ENCODE data around the gene NDUFA11. TPM values are rescaled to one million over a fixed set of nuclear protein-coding genes. Genes with fewer than 3 reads are reported as not detected.

NDUFA11 gene
- total and polyA plus RNA-seq, 2 of the 13 experiments (the other 11 are each of a cell fraction or from before 2014, with no cell fraction given): 286 to 378 TPM

DNA sequence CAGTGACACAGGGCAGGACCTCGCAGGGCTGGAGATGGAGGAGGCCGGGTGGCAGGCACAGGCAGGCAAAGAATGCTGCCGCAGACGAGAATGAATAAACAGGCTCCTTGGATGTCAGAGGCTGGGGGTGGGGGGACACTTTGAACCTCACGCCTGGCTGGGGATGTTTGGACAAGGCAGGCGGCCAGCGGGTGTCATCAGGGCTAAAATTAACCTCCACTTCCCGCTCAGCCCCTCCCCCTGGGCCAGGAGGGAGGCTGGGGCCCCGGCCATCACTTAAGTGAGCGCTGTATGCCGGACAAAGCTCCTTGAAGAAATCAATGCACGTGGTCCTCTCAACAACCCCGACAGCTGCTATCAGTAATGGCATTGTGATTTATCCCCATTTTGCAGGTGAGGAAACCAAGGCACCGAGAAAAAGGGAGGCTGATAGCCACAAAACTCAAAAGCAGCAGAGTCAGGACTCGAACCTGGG is 22.9 kb downstream of the NDUFA11 start (continued):
- TF ChIP-seq ASH2L (IDR thresholded peaks at IDR 0.05; ENCODE audit: insufficient read length, low read depth, low read length) (peak; percentile 60), ZNF30 (CRISPR knock-in tag; IDR thresholded peaks at IDR 0.05) (no peak), KAT8 (CRISPR knock-in tag; IDR thresholded peaks at IDR 0.05) (peak; percentile 57; the same call in 1 of the 2 replicates), KDM3A (CRISPR knock-in tag; IDR thresholded peaks at IDR 0.05; ENCODE audit: low read depth) (no peak), ATM (IDR thresholded peaks at IDR 0.05; ENCODE audit: borderline replicate concordance) (no peak), MAF1 (CRISPR knock-in tag; IDR thresholded peaks at IDR 0.05; ENCODE audit: borderline replicate concordance) (no peak; the same call in 1 of the 2 replicates), HNF4G (IDR thresholded peaks at IDR 0.05; ENCODE audit: borderline replicate concordance, low read depth, low read length) (peak; percentile 62; the same call in 1 of the 2 replicates), HNF4G (CRISPR knock-in tag; IDR thresholded peaks at IDR 0.05; ENCODE audit: borderline replicate concordance, low read depth) (peak; percentile 75; the same call in 1 of the 2 replicates), WIZ (CRISPR knock-in tag; IDR thresholded peaks at IDR 0.05) (no peak; the same call in 1 of the 2 replicates), ZNF660 (CRISPR knock-in tag; IDR thresholded peaks at IDR 0.05; ENCODE audit: borderline replicate concordance, low read depth) (no peak), KDM1A (CRISPR knock-in tag; IDR thresholded peaks at IDR 0.05) (peak; percentile 84; the same call in 1 of the 2 replicates), ZNF10 (CRISPR knock-in tag; IDR thresholded peaks at IDR 0.05; ENCODE audit: borderline replicate concordance, low read depth) (no peak), KDM2A (CRISPR knock-in tag; IDR thresholded peaks at IDR 0.05; ENCODE audit: borderline replicate concordance, low read depth) (peak; percentile 46; the same call in 1 of the 2 replicates), ZNF569 (CRISPR knock-in tag; IDR thresholded peaks at IDR 0.05; ENCODE audit: borderline replicate concordance) (no peak), DPF2 (CRISPR knock-in tag; IDR thresholded peaks at IDR 0.05; ENCODE audit: borderline replicate concordance, low read depth) (peak; percentile 64; the same call in 1 of the 2 replicates), ZNF879 (CRISPR knock-in tag; IDR thresholded peaks at IDR 0.05) (peak; percentile 45; the same call in 1 of the 2 replicates), YEATS2 (CRISPR knock-in tag; IDR thresholded peaks at IDR 0.05; ENCODE audit: borderline replicate concordance) (no peak), TGIF2 (CRISPR knock-in tag; IDR thresholded peaks at IDR 0.05) (peak; percentile 43; the same call in 1 of the 2 replicates)
- TF ChIP-seq, protein P1, sequence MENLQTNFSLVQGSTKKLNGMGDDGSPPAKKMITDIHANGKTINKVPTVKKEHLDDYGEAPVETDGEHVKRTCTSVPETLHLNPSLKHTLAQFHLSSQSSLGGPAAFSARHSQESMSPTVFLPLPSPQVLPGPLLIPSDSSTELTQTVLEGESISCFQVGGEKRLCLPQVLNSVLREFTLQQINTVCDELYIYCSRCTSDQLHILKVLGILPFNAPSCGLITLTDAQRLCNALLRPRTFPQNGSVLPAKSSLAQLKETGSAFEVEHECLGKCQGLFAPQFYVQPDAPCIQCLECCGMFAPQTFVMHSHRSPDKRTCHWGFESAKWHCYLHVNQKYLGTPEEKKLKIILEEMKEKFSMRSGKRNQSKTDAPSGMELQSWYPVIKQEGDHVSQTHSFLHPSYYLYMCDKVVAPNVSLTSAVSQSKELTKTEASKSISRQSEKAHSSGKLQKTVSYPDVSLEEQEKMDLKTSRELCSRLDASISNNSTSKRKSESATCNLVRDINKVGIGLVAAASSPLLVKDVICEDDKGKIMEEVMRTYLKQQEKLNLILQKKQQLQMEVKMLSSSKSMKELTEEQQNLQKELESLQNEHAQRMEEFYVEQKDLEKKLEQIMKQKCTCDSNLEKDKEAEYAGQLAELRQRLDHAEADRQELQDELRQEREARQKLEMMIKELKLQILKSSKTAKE (CRISPR knock-in tag; IDR thresholded peaks at IDR 0.05; ENCODE audit: borderline replicate concordance): peak; percentile 82; the same call in 1 of the 2 replicates
- TF ChIP-seq, protein P2, sequence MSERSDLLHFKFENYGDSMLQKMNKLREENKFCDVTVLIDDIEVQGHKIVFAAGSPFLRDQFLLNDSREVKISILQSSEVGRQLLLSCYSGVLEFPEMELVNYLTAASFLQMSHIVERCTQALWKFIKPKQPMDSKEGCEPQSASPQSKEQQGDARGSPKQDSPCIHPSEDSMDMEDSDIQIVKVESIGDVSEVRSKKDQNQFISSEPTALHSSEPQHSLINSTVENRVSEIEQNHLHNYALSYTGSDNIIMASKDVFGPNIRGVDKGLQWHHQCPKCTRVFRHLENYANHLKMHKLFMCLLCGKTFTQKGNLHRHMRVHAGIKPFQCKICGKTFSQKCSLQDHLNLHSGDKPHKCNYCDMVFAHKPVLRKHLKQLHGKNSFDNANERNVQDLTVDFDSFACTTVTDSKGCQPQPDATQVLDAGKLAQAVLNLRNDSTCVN (CRISPR knock-in tag; IDR thresholded peaks at IDR 0.05; ENCODE audit: borderline replicate concordance): peak; percentile 20; the same call in 1 of the 2 replicates
- TF ChIP-seq, protein P3, sequence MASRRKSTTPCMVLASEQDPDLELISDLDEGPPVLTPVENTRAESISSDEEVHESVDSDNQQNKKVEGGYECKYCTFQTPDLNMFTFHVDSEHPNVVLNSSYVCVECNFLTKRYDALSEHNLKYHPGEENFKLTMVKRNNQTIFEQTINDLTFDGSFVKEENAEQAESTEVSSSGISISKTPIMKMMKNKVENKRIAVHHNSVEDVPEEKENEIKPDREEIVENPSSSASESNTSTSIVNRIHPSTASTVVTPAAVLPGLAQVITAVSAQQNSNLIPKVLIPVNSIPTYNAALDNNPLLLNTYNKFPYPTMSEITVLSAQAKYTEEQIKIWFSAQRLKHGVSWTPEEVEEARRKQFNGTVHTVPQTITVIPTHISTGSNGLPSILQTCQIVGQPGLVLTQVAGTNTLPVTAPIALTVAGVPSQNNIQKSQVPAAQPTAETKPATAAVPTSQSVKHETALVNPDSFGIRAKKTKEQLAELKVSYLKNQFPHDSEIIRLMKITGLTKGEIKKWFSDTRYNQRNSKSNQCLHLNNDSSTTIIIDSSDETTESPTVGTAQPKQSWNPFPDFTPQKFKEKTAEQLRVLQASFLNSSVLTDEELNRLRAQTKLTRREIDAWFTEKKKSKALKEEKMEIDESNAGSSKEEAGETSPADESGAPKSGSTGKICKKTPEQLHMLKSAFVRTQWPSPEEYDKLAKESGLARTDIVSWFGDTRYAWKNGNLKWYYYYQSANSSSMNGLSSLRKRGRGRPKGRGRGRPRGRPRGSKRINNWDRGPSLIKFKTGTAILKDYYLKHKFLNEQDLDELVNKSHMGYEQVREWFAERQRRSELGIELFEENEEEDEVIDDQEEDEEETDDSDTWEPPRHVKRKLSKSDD (CRISPR knock-in tag; IDR thresholded peaks at IDR 0.05; ENCODE audit: low read depth): no peak
- TF ChIP-seq, protein P4, sequence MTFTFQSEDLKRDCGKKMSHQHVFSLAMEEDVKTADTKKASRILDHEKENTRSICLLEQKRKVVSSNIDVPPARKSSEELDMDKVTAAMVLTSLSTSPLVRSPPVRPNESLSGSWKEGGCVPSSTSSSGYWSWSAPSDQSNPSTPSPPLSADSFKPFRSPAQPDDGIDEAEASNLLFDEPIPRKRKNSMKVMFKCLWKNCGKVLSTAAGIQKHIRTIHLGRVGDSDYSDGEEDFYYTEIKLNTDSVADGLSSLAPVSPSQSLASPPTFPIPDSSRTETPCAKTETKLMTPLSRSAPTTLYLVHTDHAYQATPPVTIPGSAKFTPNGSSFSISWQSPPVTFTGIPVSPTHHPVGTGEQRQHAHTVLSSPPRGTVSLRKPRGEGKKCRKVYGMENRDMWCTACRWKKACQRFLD (CRISPR knock-in tag; IDR thresholded peaks at IDR 0.05; ENCODE audit: borderline replicate concordance): no peak
